ENCODE data around the gene DDX1. TPM values are rescaled to one million over a fixed set of nuclear protein-coding genes. Genes with fewer than 3 reads are reported as not detected.

DDX1 gene
- total and polyA plus RNA-seq, 2 donors (not counting 1 experiment from before 2014, with no cell fraction given), result 13.2 to 52.6 TPM

GRCh38 chr2:15618449-15618855 is 26.8 kb downstream of the DDX1 start:
- H3K27ac Mint-ChIP-seq, result no peak overlapping the region
- Histone ChIP-seq H3K79me2 (ENCODE audit: control insufficient read depth, insufficient read depth, low read length) (no peaks in the 10 kb centered on the region), H3K4me3 (ENCODE audit: control extremely low read depth in 1 of 5, extremely low read depth in 1 of 5, insufficient read depth in 1 of 5, low read depth in 2 of 5, low read length in 4 of 5) (no peak overlapping the region), H3K27ac (ENCODE audit: low read length in 2 of 2) (no peak overlapping the region), H3K4me2 (replicated peaks; ENCODE audit: low read depth, low read length, poor library complexity, severe bottlenecking) (no peak overlapping the region), H2AFZ (ENCODE audit: insufficient read depth, low read depth, low read length, poor library complexity, severe bottlenecking) (no peak overlapping the region), H3K9ac (ENCODE audit: low read length) (no peak overlapping the region), H3K36me3 (replicated peaks in 1 of 2; ENCODE audit: control extremely low read depth in 1 of 2, control insufficient read depth in 1 of 2, extremely low read depth in 1 of 2, insufficient read depth in 2 of 2, low read length in 1 of 2) (peaks cover 4 to 73% of the 10 kb centered on the region in 2 experiments), H3K4me1 (ENCODE audit: control insufficient read depth in 2 of 2, insufficient read depth in 2 of 2, low read length in 2 of 2) (no peaks in the 10 kb centered on the region), H3K27me3 (replicated peaks in 1 of 4; ENCODE audit: control extremely low read depth in 1 of 4, control insufficient read depth in 3 of 4, insufficient read depth in 4 of 4, low read length in 3 of 4) (no peaks in the 10 kb centered on the region), H3K9me3 (ENCODE audit: control extremely low read depth in 1 of 3, control insufficient read depth in 2 of 3, insufficient read depth in 1 of 3, low read length in 2 of 3) (no peaks in the 10 kb centered on the region), H4K20me1 (ENCODE audit: control insufficient read depth, insufficient read depth, low read length, poor library complexity, severe bottlenecking) (no peaks in the 10 kb centered on the region)
- no peaks in the 10 kb centered on the region for H3K27me3 Mint-ChIP-seq
- no peak overlapping the region for H3K4me3 Mint-ChIP-seq
- ChIA-PET CTCF (no interaction called here), POLR2A (no interaction called here)
- intact Hi-C loops (cut with micrococcal nuclease), result no loop called here
- ATAC-seq (ENCODE audit: low read depth) (no peak), DNase-seq (no peak)
- TF ChIP-seq CTCF (IDR thresholded peaks at IDR 0.05) (no peak), EZH2 (IDR thresholded peaks at IDR 0.05; ENCODE audit: borderline replicate concordance, insufficient read depth, low read depth, low read length, poor library complexity, severe bottlenecking) (no peak)
- 96% methylated on average over 16 of the region's 16 CpGs for WGBS (ENCODE audit: insufficient coverage)
- no peaks in the 10 kb centered on the region for H3K9me3 Mint-ChIP-seq (ENCODE audit: insufficient read depth)
- H3K4me1 Mint-ChIP-seq, result no peaks in the 10 kb centered on the region

GRCh38 chr2:15619076-15619475 is 27.4 kb downstream of the DDX1 start:
- Histone ChIP-seq H3K36me3 (replicated peaks in 1 of 2; ENCODE audit: control extremely low read depth in 1 of 2, control insufficient read depth in 1 of 2, extremely low read depth in 1 of 2, insufficient read depth in 2 of 2, low read length in 1 of 2) (peaks cover 4 to 79% of the 10 kb centered on the region in 2 experiments), H3K9me3 (ENCODE audit: control extremely low read depth in 1 of 3, control insufficient read depth in 2 of 3, insufficient read depth in 1 of 3, low read length in 2 of 3) (no peaks in the 10 kb centered on the region), H3K4me2 (replicated peaks; ENCODE audit: low read depth, low read length, poor library complexity, severe bottlenecking) (no peak overlapping the region), H2AFZ (ENCODE audit: insufficient read depth, low read depth, low read length, poor library complexity, severe bottlenecking) (no peak overlapping the region), H3K4me1 (ENCODE audit: control insufficient read depth in 2 of 2, insufficient read depth in 2 of 2, low read length in 2 of 2) (no peaks in the 10 kb centered on the region), H3K9ac (ENCODE audit: low read length) (no peak overlapping the region), H3K4me3 (ENCODE audit: control extremely low read depth in 1 of 5, extremely low read depth in 1 of 5, insufficient read depth in 1 of 5, low read depth in 2 of 5, low read length in 4 of 5) (no peak overlapping the region), H4K20me1 (ENCODE audit: control insufficient read depth, insufficient read depth, low read length, poor library complexity, severe bottlenecking) (no peaks in the 10 kb centered on the region), H3K27me3 (replicated peaks in 1 of 4; ENCODE audit: control extremely low read depth in 1 of 4, control insufficient read depth in 3 of 4, insufficient read depth in 4 of 4, low read length in 3 of 4) (no peaks in the 10 kb centered on the region), H3K79me2 (ENCODE audit: control insufficient read depth, insufficient read depth, low read length) (no peaks in the 10 kb centered on the region), H3K27ac (ENCODE audit: low read length in 2 of 2) (no peak overlapping the region)
- no peaks in the 10 kb centered on the region for H3K4me1 Mint-ChIP-seq
- ChIA-PET POLR2A (no interaction called here), CTCF (no interaction called here)
- no peak for ATAC-seq (ENCODE audit: low read depth)
- H3K4me3 Mint-ChIP-seq, result no peak overlapping the region
- TF ChIP-seq EZH2 (IDR thresholded peaks at IDR 0.05; ENCODE audit: borderline replicate concordance, insufficient read depth, low read depth, low read length, poor library complexity, severe bottlenecking), result no peak
- TF ChIP-seq CTCF (IDR thresholded peaks at IDR 0.05), result no peak
- H3K27me3 Mint-ChIP-seq, result no peaks in the 10 kb centered on the region
- intact Hi-C loops (cut with micrococcal nuclease), result no loop called here
- H3K9me3 Mint-ChIP-seq (ENCODE audit: insufficient read depth), result no peaks in the 10 kb centered on the region
- H3K27ac Mint-ChIP-seq, result no peak overlapping the region
- 100% methylated on average over 11 of the region's 11 CpGs for WGBS (ENCODE audit: insufficient coverage)
- no peak for DNase-seq
